Lung microvascular endothelial cell (primary cell): ENCODE measurements around the gene CYBC1. TPM values are rescaled to one million over a fixed set of nuclear protein-coding genes. Genes with fewer than 3 reads are reported as not detected.
"Not testable (repeated sequence)": the region's sequence is repeated elsewhere in the genome, so short reads cannot be mapped to it uniquely, and the experiment has no call there.

Experiments used
- DNase-seq, 2 donors: peaks; one replicate each; pipeline versions ENCODE4 v3.0.0 to v3.0.0-alpha.2; 2010; ENCODE audit warnings: low read depth in 2 of 2
- total RNA-seq: library from RNA; depleted of rRNA; stranded (reverse); fragments of >200 nt; gene quantifications from 2 replicates; pipeline ENCODE4 v1.2.1, GENCODE V29; 2014

CYBC1 gene
- total RNA-seq, 1 donor from 2014 or later: 57.1 TPM

DNA sequence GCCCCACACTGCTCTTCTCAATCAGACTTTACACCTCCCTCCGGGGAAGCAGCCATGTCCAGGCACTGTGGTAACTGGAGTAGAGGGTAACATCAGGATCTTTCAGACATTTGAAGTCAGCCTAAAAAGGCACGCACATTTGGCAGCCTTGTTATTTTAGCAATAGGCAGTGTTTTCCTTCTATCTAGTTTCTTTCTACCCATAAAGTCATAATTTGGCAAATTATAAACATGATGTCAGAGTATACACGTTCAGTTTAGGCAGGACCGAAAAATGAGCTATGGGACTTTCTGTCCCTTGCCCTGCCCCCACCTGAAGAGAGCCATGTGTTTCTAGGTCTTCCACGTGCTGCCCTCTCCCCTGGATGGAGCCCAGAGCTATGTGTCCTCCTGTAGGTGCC, 29.1 kb upstream of the CYBC1 start:
- DNase-seq: no peak

DNA sequence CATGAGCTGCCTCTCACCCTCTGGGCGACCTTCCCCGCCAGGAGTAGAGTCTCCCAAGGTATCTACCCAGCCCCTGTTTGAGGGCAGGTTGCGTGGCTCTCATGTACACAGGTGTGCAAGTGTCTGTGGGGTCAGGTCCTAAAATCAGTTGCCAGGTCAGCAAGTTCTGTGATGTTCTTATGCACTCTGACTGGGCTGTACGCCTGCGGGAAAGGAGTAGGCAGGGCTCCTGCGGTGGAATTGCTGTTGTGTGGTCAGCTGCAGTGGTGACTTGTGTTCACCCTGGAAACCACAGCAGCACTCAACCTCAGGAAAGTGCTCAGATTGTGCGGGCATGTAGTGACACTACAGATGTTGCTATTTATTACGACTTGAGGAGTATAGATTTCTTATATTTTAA, 27.4 kb upstream of the CYBC1 start:
- no peak for DNase-seq

DNA sequence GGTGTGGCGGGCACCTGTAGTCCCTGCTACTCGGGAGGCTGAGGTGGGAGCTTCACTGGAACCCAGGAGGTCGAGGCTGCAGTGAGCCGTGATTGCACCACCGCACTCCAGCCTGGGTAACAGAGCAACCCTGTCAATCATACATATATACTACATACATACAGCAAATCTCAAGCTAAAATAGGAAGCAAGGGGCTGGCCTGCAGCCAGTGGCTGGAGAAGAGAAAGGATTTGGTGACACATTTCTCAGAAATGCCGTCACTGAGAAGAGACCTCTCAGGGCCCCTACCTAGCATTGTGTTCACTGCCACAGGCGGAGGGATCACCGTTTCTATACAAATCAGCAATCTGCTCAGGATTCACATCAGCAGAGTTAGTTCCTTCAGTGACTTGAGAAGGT, 24.9 kb upstream of the CYBC1 start:
- DNase-seq: peak in 1 of 2 donors; percentile 32

DNA sequence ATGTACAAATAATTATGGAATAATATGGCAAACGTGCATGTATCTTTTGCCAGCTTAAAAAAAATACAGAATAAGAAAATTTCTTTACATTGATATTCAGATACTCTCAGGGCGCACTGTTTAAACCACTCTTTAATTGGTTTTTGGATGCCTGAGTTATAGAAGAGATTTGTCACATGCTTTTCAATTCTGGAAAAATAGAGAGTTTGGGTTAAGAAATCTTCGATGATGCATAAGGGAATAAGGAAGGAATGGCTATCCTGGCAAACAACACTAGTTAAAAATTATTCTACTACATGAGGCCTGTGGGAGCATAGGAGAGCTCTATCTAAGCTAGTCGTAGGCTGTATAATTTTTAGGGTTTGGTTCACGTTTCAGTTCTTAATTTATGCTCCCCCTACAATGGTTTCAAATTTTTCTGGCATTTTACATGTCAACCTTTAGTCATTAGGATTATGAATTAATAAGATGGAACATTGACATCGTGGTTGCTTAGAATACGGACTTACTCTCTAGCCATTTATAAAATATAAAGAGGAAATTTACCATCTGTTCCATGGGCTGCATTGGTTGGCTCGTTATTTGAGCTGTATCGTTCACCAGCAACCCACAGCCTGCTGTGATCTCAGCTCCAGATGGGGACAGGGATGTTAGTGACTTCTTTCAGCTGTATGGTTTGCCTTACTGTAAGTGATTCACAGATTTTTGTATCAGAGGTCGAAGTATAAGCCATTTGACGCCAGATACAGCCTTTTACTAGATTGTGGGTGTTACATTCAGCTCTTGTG, 23.9 kb upstream of the CYBC1 start:
- DNase-seq: no peak

DNA sequence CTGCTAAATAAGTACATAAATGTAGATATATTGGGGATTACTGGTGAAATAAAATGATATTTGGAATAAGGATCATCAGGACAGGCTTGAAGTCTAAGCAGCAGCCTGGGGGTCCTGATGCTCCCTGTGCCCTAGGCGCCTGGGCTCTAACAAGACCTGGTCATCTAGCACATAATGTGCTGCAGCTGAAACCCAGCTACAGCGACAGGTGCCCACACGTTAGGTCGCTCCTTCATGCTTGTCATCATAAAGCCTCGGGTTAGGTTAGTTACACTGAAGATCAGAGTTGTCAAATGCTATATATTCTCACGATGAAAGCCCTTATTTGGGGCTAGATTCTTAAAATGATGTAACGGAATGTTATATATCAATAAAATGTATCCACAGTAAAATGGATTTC, 19.5 kb upstream of the CYBC1 start:
- no peak for DNase-seq

DNA sequence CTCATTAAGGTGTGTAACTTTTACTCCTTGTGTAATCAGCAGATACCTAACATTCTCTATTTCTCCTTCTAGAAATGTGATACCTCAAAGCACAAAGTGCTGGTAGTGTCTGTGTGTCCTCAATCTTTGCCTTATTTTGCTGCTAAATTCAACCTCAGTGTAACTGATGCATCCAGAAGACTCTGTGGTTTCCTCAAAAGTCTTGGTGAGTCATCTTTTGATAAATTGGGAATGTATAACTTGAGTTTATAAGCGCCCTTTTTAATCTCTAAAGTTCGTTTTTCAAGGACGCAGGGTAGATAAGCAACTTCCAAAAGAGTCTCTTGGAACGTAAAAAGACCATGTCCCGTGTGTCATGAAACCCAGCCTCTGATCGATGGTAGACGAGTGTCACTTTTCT, 18.1 kb upstream of the CYBC1 start:
- no peak for DNase-seq

DNA sequence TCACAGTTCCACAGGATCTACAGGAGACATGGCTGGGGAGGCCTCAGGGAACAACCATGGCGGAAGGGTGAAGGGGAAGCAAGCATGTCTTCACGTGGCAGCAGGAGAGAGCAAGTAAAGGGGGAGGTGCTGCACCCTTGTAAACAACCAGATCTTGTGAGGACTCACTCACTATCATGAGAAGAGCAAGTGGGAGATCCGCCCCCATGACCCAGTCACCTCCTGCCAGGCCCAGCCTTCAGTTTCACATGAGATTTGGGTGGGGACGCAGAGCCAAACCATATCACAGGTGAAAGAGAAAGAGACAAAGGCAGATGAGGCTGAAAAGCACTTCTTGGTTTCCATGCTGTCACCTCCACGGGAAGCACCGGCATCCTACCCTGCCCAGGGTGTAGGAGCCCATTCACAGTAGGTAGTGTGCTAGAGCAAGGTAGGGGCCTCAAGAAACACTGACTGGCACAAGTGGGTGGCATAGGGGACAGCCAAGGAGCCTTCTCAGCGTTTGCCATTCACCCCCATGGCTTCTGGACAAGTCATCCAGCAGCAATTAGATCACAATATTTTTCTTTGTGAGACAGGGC, 14.6 kb upstream of the CYBC1 start:
- no peak for DNase-seq

DNA sequence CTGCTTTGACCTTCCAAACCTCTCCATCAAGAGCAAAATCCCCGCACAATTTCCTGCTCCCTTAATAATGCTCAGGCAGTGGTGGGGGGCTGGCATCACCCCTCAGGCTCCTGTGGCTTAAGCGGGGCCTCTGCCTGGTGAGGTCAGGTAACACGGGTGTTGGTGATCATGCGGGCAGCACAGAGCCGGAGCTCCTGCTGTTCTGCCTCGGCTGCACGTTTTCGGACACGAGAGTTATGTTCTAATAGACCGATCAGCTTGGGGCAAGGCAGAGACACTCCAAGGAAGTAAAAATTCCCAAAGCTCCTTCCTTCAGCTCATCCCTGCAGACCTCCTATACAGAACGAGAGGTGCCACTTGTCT, 14.0 kb upstream of the CYBC1 start:
- DNase-seq: no peak

DNA sequence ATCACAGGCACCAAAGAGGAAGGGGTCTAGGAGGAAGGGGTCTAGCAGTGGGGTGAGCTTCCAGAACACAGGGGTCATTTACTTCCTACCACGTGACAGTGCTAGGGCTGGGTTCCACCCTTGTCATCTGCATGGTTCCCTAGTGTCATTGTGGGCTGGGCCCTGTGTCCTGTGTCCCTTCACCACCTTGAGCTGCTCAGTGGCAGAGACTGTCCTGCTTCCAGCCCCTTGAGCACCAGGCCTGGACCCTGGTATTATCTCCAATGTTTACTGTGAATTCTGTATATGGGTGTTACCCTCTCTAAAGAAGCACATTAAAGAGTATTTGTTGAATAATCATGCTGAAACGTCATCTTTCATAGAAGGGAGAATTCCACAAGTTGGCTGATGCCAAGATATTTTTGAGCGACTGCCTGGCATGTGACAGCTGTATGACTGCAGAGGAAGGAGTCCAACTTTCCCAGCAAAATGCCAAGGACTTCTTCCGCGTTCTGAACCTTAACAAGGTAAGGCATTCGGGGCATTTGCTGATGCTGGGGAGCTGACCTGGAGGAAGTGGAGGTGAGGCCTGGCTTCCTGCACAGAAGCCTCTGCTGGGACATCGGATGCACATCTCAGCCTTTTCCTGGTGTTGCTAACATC, 13.5 kb upstream of the CYBC1 start:
- DNase-seq: peak; percentile 39 to 71

DNA sequence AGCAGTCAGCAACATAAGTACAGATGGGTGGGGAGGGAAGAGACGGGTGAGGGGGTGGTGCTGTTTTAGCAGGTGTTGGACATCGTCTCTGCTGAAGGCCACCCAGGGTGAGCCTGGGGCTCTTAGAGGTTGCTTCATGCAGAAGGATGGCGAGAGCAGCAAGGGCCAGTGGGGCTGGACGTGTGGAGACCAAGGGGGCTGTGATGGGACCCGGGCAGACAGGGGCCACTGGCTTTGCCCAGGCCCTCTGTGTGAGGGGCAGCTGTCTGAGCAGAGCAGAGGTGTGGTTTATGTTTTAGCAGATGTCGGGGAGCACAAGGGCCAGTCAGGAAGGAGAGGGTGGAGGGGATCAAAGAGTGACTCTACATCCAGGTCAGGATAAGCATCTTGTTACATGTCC, 12.8 kb upstream of the CYBC1 start:
- DNase-seq: no peak

DNA sequence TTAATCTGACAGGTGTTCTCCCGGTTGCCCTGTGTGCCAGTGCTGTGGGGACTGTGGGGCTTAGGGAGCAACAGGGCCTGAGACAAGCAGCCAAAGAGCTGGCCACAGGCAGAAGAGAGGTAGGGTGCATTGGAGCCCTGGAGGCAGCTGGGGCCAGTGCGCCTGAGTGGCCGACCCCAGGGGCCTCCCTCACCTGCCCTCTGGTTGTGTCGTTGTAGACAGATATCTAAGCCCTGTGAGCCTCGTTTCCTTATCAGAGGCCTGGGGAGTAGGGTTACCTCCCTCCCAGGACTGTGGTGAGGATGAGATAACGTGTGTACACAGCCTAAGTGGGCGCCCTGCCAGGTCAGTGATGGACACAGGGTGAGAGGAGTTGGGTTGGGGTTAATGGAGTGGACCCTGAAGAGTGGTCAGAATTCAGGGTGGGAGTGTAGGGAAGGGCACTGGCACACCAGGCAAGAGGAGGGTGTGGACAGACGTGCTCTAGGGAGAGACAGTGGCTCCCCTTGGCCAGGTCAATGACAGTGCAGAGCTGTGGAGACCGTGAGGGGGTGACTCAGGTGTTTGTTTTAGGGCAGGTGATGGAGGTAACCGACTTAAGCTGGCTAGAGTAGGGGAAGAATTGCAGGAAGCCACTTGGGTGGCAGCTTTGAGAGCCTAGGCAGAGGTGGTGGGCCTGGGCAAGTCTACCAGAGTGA, 11.4 kb upstream of the CYBC1 start:
- DNase-seq: no peak

DNA sequence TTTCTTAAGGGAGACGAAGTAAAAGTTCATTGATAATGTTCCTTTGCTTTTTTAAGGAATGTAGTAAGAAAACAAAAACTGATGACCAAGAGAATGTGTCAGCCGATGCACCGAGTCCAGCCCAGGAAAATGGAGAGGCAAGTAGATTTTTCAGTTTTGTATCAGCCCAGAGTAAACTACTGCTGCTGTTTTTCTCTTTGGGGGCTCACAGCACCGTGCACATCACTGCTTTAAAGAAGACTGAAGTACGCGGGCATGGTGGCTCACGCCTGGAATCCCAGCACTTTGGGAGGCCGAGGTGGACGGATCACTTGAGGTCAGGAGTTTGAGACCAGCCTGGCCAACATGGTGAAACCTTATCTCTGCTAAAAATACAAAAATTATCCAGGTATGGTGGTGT, 9.4 kb upstream of the CYBC1 start:
- DNase-seq: not testable (repeated sequence)

DNA sequence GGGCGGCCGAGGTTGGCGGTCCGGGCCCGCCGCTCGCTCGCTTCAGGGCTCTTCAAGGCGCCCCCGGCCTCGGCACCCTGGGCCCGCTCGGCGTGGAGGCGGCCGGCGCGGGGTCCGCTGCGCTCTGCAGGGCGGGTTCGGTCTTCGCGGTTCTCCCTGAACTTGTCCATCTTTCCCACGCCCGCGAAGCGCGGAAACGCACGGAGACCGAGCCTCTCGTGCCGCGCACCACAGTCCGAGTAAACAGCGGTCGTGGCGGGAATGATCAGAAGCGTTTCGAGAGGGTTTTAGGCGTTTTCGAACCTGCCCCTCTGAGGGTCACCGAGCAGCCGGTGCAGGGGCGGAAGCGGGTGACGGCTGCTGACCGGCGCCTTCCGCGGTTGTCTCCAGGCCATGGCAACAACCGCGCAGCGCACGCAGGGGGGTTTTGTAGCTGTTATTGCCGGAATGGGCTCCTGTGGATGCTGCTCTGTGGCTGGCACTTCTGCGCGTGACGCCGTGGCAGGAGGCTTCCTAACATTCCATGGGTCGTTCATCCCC, 8.4 kb upstream of the CYBC1 start:
- peak; percentile 87 to 97 for DNase-seq

DNA sequence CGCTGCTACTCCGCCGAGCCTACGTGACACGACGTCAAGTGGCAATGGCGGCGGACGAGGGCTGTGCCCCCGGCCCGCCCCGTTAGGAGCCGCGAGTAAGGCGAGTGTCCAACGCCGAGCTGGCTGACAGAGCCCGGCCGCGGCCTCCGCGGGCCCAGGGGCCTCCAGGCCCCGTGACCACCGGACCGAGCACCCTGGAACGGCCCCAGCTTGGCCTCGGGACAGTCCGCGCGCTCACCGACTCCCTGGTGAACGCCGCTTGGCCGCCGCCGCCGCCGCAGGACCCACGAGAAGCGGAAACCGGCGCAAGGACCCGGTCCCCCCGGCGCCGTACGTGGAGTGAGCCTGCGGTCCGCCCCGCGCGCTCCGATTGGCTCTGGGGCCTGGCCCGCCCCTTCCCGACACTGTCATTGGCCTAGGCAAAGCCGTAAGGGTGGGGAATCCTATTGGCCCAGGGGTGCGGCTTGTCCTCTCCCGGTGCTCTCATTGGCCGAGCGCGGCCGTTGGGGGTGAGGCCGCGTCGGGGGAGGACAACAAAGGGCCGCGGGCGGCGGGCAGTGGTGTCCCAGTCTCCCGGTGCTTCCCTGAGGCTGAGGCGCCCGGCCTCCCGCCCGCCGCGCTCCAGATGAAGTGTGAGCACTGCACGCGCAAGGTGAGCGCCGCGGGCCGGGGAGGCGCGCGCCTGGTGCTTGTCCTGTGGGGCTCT, 7.8 kb upstream of the CYBC1 start, which contains the start of gene NARF:
TSS of gene NARF (plus strand) at position 563 of the 706 bp plus-strand sequence. CDS start at position 626, 63 bp downstream.
- peak; percentile 99 for DNase-seq

DNA sequence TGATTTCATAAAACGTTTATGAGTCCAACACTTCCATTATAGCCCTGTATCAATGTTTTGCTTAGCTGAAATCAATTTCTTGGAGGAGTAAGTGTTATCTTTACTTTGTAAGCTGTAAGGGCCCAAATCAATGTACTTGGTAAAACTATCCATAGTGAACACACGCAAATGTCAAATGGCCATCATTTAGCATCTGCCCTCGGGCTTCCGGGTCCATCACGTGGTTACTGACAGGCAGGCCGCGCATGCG, 7.3 kb upstream of the CYBC1 start:
- no peak for DNase-seq

DNA sequence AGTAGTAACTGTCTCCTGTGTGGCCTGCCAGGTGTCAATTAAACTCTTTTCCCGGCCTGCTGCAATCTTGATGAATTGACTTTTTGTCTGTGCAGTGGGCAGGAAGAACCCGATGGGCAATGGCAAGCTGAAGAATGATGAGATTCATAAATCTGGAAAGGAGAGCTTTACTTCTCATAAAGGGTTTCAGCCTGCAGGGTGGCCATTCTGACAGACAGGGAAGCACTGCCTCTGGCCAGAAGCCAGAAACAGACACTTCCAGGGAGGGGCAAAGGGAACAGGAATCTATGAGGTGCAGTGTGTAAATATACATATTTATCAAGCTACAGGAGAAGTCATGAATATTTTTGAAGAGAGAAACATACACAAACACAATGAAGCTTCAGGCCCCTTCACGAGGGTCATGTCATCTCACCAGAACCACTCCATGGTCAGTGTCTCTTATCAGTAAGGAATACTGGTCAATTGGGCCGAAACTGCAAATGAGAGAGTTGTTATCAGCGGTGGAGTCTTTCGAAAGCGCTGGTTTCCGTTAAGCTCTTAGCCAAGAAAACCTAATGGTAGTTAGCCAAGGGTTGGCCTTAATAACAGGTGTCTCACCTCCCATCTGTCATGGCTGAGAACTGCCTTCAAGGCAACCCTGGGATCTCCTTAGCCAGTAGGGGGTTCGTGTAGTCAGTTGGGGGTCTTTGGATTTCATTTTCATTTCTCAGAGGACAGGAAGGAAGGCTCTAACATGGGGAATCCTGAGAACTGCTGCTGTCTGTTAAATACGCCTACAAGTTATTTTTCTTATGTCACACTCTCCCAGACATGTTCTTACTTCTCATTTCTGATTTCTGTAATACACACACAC, 6.7 kb upstream of the CYBC1 start:
- DNase-seq: no peak

DNA sequence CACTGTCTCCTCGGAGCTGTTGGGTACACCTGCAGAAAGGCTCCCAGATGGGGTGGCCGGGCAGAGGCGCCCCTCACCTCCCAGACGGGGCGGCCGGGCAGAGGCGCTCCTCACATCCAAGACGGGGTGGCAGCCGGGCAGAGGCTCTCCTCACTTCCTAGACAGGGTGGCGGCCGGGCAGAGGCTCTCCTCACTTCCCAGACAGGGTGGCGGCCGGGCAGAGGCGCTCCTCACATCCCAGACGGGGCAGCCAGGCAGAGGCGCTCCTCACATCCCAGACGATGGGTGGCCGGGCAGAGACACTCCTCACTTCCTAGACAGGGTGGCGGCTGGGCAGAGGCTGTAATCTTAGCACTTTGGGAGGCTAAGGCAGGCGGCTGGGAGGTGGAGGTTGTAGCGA, 3.2 kb upstream of the CYBC1 start:
- not testable (repeated sequence) for DNase-seq

DNA sequence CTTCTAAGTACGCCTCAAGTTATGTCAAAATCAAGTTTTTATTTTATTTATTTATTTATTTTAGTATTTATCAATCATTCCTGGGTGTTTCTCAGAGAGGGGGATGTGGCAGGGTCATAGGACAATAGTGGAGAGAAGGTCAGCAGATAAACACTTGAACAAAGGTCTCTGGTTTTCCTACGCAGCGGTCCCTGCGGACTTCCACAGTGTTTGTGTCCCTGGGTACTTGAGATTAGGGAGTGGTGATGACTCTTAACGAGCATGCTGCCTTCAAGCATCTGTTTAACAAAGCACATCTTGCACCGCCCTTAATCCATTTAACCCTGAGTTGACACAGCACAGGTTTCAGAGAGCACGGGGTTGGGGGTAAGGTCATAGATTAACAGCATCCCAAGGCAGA, 2.6 kb upstream of the CYBC1 start:
- not testable (repeated sequence) for DNase-seq

DNA sequence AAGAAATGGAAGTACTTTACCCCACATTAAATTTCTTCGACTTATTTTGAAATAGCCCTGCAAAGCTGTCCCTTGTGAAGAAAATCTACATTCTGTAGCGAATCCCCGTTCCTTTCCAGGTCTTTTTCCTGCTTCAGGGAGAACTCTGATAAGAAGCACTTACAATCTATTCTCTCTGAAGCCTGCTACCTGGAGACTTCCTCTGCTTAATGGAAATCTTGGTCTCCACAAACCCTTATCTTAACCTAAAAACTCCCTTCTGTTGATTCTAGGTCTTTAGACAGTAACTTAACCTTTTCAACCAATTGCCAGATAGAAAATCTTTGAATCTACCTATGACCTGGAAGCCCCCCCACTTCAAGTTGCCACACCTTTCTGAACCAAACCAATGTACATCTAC, 1.6 kb upstream of the CYBC1 start:
- no peak for DNase-seq

DNA sequence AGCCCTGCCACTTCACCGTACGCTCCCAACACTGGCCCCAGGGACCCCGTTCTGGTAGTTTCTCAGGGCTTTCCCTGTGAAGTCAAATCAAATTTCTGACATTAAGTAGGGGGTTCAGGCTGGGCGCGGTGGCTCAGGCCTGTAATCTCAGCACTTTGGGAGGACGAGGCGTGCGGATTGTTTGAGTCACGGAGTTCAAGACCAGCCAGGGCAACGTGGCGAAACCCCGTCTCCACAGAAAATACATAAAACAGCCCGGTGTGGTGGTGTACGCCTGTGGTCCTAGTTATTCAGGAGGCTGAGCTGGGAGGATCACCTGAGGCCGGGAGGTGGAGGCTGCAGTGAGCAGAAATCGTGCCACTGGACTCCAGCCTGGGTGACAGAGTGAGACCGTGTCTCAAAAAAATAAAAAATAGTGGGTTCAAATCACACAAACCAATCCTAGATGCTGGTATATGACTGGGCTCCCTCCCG, 632 bp downstream of the CYBC1 start:
- no peak for DNase-seq
